WTC11 (cell line): ENCODE data around the gene KLHL25. TPM values are rescaled to one million over a fixed set of nuclear protein-coding genes. Genes with fewer than 3 reads are reported as not detected.

ENCODE experiments used
- ATAC-seq: fragments of 200-7000 bp; cut with Tn5 transposase; 2 replicates; pipeline ENCODE4 v1.10.0; 2021; ENCODE audit warnings: mild to moderate bottlenecking, moderate library complexity
- CTCF ChIA-PET: fragments of 300-600 bp; sonication (Branson Sonifier 250); formaldehyde crosslinking; loops from one replicate; lab custom pipeline; 2021; ENCODE audit warnings: antibody characterized with exemption; lab: Charles Lee
- POLR2A ChIA-PET: fragments of 350-600 bp; sonication (Branson Sonifier 250); formaldehyde crosslinking; loops from one replicate; lab custom pipeline; 2021; ENCODE audit warnings: antibody characterized with exemption; lab: Charles Lee
- DNase-seq: peaks from one replicate; pipeline ENCODE4 v3.0.0; 2021; ENCODE audit warnings: low spot score
- H3K27ac Mint-ChIP-seq: 2 replicates; pipeline ENCODE4 v1.8.0; 2021; ENCODE audit warnings: mixed read lengths
- H3K27me3 Mint-ChIP-seq: 2 replicates; pipeline ENCODE4 v1.8.0; 2021; ENCODE audit warnings: low read depth, mild to moderate bottlenecking, moderate library complexity, mixed read lengths
- H3K36me3 Mint-ChIP-seq: 2 replicates; pipeline ENCODE4 v1.8.0; 2021; ENCODE audit warnings: mixed read lengths
- H3K4me1 Mint-ChIP-seq: 2 replicates; pipeline ENCODE4 v1.8.0; 2022; ENCODE audit warnings: mixed read lengths
- H3K4me3 Mint-ChIP-seq: 2 replicates; pipeline ENCODE4 v1.8.0; 2021; ENCODE audit warnings: mild to moderate bottlenecking, moderate library complexity, mixed read lengths
- H3K9me3 Mint-ChIP-seq: 2 replicates; pipeline ENCODE4 v1.8.0; 2021; ENCODE audit warnings: mixed read lengths
- AFF4 ChIP-seq: sonication (generic); formaldehyde crosslinking; IDR thresholded peaks from 2 replicates; pipeline ENCODE4 v1.8.1; 2023; ENCODE audit warnings: mild to moderate bottlenecking, missing genetic modification reagents, borderline replicate concordance
- CREB1 ChIP-seq: sonication (generic); formaldehyde crosslinking; IDR thresholded peaks from 2 replicates; pipeline ENCODE4 v1.8.0; 2023; ENCODE audit warnings: mild to moderate bottlenecking, missing genetic modification reagents
- CREM ChIP-seq: sonication (generic); formaldehyde crosslinking; IDR thresholded peaks from 2 replicates; pipeline ENCODE4 v1.8.1; 2022; ENCODE audit warnings: mild to moderate bottlenecking, missing genetic modification reagents, moderate library complexity
- ERG ChIP-seq: fragments of 250-450 bp; sonication (Bioruptor Pico); IDR thresholded peaks from 2 replicates; pipeline ENCODE4 v1.8.0; 2021; ENCODE audit warnings: mild to moderate bottlenecking
- ETV6 ChIP-seq: sonication (generic); formaldehyde crosslinking; IDR thresholded peaks from 2 replicates; pipeline ENCODE4 v1.8.1; 2022; ENCODE audit warnings: mild to moderate bottlenecking, missing genetic modification reagents
- FOXK1 ChIP-seq: sonication (generic); formaldehyde crosslinking; IDR thresholded peaks from 2 replicates; pipeline ENCODE4 v1.8.0; 2022; ENCODE audit warnings: mild to moderate bottlenecking, moderate library complexity, missing genetic modification reagents
- NFATC4 ChIP-seq: fragments of 250-450 bp; sonication (Bioruptor Pico); IDR thresholded peaks from 2 replicates; pipeline ENCODE4 v1.9.0; 2021; ENCODE audit warnings: mild to moderate bottlenecking
- NFE2L1 ChIP-seq: sonication (generic); formaldehyde crosslinking; IDR thresholded peaks from 2 replicates; pipeline ENCODE4 v1.8.1; 2023; ENCODE audit warnings: missing genetic modification reagents
- NFYB ChIP-seq: sonication (generic); formaldehyde crosslinking; conservative IDR thresholded peaks from 2 replicates; pipeline ENCODE4 v1.8.0; 2022; ENCODE audit warnings: low read depth, missing genetic modification reagents
- OVOL2 ChIP-seq: fragments of 250-450 bp; sonication (Bioruptor Pico); IDR thresholded peaks from 2 replicates; pipeline ENCODE4 v1.9.0; 2021; ENCODE audit warnings: mild to moderate bottlenecking, borderline replicate concordance
- RELA ChIP-seq: sonication (generic); formaldehyde crosslinking; IDR thresholded peaks from 2 replicates; pipeline ENCODE4 v1.8.1; 2022; ENCODE audit warnings: missing genetic modification reagents, mild to moderate bottlenecking, borderline replicate concordance
- STAT6 ChIP-seq: sonication (generic); formaldehyde crosslinking; conservative IDR thresholded peaks from 2 replicates; pipeline ENCODE4 v1.8.1; 2023; ENCODE audit warnings: mild to moderate bottlenecking, low read depth, missing genetic modification reagents, moderate library complexity
- TEAD4 ChIP-seq: sonication (generic); formaldehyde crosslinking; IDR thresholded peaks from 2 replicates; pipeline ENCODE4 v1.8.0; 2022; ENCODE audit warnings: mild to moderate bottlenecking, missing genetic modification reagents
- total RNA-seq: library from RNA; stranded (reverse); gene quantifications from 3 replicates; pipeline ENCODE4 v1.2.3, GENCODE V29; 2021
- TF ChIP-seq, protein P1 (sequence below): sonication (generic); formaldehyde crosslinking; IDR thresholded peaks from 2 replicates; pipeline ENCODE4 v1.8.0; 2022; ENCODE audit warnings: mild to moderate bottlenecking, missing genetic modification reagents
- TF ChIP-seq, protein P2 (sequence below): fragments of 250-450 bp; sonication (Bioruptor Pico); IDR thresholded peaks from 2 replicates; pipeline ENCODE4 v2.1.2; 2022; ENCODE audit warnings: mild to moderate bottlenecking, moderate library complexity

KLHL25 gene
- total RNA-seq, 1 experiment from 2014 or later, result 14.1 TPM

- TF ChIP-seq NFYB (no peak), STAT6 (CRISPR knock-in tag) (no peak), NFATC4 (CRISPR knock-in tag) (no peak)
Measured at GRCh38 chr15:85764649-85765277, 30.0 kb downstream of the KLHL25 start (continued).

- no peak for DNase-seq
- TF ChIP-seq CREB1 (CRISPR knock-in tag) (no peak), TEAD4 (CRISPR knock-in tag) (no peak), ETV6 (CRISPR knock-in tag) (no peak), AFF4 (CRISPR knock-in tag) (no peak)
- TF ChIP-seq, protein P1, sequence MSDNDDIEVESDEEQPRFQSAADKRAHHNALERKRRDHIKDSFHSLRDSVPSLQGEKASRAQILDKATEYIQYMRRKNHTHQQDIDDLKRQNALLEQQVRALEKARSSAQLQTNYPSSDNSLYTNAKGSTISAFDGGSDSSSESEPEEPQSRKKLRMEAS (CRISPR knock-in tag), result no peak
- CTCF ChIA-PET, result interaction anchor here (1.0 to 1.7 kb wide), 4 partner anchors 11 to 68 kb away, joined by 3 to 5 read pairs (median 3); no protein-coding TSS in a partner anchor
- POLR2A ChIA-PET, result interaction anchor here (0.6 to 1.1 kb wide), 3 partner anchors 13 to 73 kb away, joined by 3 read pairs; partner anchors contain the start of gene KLHL25
- Mint-ChIP-seq H3K27ac (peak overlapping the region; percentile 61), H3K36me3 (peaks cover 12% of the 10 kb centered on the region; the same call in 1 of the 2 replicates), H3K4me3 (no peak overlapping the region), H3K4me1 (peaks cover 27% of the 10 kb centered on the region), H3K27me3 (no peaks in the 10 kb centered on the region), H3K9me3 (no peaks in the 10 kb centered on the region)
- ATAC-seq, result no peak
Measured at GRCh38 chr15:85763673-85764633, 30.8 kb downstream of the KLHL25 start.

GRCh38 chr15:85763157-85763556 lies 31.6 kb downstream of the KLHL25 start:
- no peaks in the 10 kb centered on the region for H3K27me3 Mint-ChIP-seq
- peak overlapping the region; percentile 61 for H3K27ac Mint-ChIP-seq
- DNase-seq (no peak), ATAC-seq (no peak)
- H3K4me3 Mint-ChIP-seq, result no peak overlapping the region
- TF ChIP-seq, protein P2, sequence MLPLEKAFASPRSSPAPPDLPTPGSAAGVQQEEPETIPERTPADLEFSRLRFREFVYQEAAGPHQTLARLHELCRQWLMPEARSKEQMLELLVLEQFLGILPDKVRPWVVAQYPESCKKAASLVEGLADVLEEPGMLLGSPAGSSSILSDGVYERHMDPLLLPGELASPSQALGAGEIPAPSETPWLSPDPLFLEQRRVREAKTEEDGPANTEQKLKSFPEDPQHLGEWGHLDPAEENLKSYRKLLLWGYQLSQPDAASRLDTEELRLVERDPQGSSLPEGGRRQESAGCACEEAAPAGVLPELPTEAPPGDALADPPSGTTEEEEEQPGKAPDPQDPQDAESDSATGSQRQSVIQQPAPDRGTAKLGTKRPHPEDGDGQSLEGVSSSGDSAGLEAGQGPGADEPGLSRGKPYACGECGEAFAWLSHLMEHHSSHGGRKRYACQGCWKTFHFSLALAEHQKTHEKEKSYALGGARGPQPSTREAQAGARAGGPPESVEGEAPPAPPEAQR (CRISPR knock-in tag), result no peak
- TF ChIP-seq CREM (CRISPR knock-in tag) (no peak), RELA (no peak), FOXK1 (CRISPR knock-in tag) (no peak), NFE2L1 (CRISPR knock-in tag) (no peak), ERG (no peak), TEAD4 (CRISPR knock-in tag) (no peak), OVOL2 (CRISPR knock-in tag) (no peak)
- TF ChIP-seq, all 79 proteins: peak for 0
- POLR2A ChIA-PET, result interaction anchor here (0.6 to 1.1 kb wide), 2 partner anchors 12 to 74 kb away, joined by 3 read pairs; no protein-coding TSS in a partner anchor
- Mint-ChIP-seq H3K36me3 (peaks cover 12% of the 10 kb centered on the region), H3K4me1 (peaks cover 31% of the 10 kb centered on the region), H3K9me3 (no peaks in the 10 kb centered on the region)
- CTCF ChIA-PET, result interaction anchor here (1.1 to 1.7 kb wide), 2 partner anchors 11 to 14 kb away, joined by 3 to 5 read pairs; no protein-coding TSS in a partner anchor
